Esophagus squamous epithelium (tissue), 4 donors: ENCODE data around the gene SNX32.

Source experiments
- POLR2A ChIP-seq, 4 donors: fragments of 450-650 bp; IDR thresholded peaks; one replicate each; pipeline ENCODE4 v1.6.1; 2017; ENCODE audit warnings: antibody characterized with exemption in 4 of 4, mild to moderate bottlenecking in 4 of 4, moderate library complexity in 3 of 4
- TF ChIP-seq, protein P1 (sequence below), 6 experiments: fragments of 450-650 bp in 4 of 6; fragments of 200-600 bp in 2 of 6; sonication (generic) in 2 of 6; IDR thresholded peaks; one replicate each; pipeline ENCODE4 v1.5.1; 2016 to 2019; ENCODE audit warnings: antibody characterized with exemption in 6 of 6, mild to moderate bottlenecking in 4 of 6, moderate library complexity in 4 of 6

DNA sequence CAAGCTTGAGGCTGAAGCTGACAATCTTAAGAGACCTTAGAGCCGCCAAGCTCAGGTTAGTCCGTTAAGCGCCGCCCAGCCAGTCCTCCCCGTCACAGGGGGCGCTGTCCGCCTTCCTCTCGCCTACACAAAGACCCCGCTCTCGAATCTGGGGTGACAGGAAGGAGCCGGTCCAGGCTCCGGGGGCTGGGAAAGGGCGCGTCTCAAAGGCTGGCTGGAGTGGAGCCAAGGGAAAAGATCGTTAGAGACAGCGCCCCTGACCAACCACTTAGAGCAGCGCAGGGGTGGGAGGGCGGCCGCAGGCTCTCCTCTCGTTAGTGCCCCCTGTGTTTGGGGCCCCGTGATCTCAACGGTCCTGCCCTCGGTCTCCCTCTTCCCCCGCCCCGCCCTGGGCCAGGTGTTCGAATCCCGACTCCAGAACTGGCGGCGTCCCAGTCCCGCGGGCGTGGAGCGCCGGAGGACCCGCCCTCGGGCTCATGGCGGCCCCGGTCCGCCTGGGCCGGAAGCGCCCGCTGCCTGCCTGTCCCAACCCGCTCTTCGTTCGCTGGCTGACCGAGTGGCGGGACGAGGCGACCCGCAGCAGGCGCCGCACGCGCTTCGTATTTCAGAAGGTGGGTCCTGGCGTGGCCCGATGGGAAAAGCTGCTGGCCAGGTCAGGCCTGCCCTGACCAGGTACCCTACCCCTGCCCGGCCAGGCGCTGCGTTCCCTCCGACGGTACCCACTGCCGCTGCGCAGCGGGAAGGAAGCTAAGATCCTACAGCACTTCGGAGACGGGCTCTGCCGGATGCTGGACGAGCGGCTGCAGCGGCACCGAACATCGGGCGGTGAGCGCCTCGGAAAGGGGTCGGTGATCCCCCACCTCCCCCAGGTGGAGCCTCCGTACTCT is 26.8 kb downstream of the SNX32 start, which contains the start of gene MUS81:
- TF ChIP-seq, protein P1, sequence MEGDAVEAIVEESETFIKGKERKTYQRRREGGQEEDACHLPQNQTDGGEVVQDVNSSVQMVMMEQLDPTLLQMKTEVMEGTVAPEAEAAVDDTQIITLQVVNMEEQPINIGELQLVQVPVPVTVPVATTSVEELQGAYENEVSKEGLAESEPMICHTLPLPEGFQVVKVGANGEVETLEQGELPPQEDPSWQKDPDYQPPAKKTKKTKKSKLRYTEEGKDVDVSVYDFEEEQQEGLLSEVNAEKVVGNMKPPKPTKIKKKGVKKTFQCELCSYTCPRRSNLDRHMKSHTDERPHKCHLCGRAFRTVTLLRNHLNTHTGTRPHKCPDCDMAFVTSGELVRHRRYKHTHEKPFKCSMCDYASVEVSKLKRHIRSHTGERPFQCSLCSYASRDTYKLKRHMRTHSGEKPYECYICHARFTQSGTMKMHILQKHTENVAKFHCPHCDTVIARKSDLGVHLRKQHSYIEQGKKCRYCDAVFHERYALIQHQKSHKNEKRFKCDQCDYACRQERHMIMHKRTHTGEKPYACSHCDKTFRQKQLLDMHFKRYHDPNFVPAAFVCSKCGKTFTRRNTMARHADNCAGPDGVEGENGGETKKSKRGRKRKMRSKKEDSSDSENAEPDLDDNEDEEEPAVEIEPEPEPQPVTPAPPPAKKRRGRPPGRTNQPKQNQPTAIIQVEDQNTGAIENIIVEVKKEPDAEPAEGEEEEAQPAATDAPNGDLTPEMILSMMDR (IDR thresholded peaks at IDR 0.05): peak; percentile 74 to 95 (median 92)
- TF ChIP-seq POLR2A (IDR thresholded peaks at IDR 0.05): peak in 3 of 4 donors; percentile 33 to 77 (median 75)
